Measurements from ENCODE around the gene AQP12B.

GRCh38 chr2:240672701-240673190 is 9.9 kb downstream of the AQP12B start:
- no peak for TF ChIP-seq CTCF (optimal IDR thresholded peaks at IDR 0.05 in 1 of 3, IDR thresholded peaks at IDR 0.05 in 1 of 3, conservative IDR thresholded peaks at IDR 0.05 in 1 of 3; ENCODE audit: extremely low read depth in 1 of 3, insufficient read depth in 2 of 3, low read length in 3 of 3)
- no peak for TF ChIP-seq EZH2 (IDR thresholded peaks at IDR 0.05; ENCODE audit: low read length)
